GM21717 (cell line): ENCODE measurements around the gene ULBP2.

ENCODE experiments used
- ATAC-seq: cut with Tn5 transposase; IDR thresholded peaks from one replicate; pipeline ENCODE4 v1.9.1; 2021; ENCODE audit warnings: mild to moderate bottlenecking, moderate library complexity; ENCODE audit not compliant: unreplicated experiment

The ULBP2 gene, protein sequence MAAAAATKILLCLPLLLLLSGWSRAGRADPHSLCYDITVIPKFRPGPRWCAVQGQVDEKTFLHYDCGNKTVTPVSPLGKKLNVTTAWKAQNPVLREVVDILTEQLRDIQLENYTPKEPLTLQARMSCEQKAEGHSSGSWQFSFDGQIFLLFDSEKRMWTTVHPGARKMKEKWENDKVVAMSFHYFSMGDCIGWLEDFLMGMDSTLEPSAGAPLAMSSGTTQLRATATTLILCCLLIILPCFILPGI

DNA sequence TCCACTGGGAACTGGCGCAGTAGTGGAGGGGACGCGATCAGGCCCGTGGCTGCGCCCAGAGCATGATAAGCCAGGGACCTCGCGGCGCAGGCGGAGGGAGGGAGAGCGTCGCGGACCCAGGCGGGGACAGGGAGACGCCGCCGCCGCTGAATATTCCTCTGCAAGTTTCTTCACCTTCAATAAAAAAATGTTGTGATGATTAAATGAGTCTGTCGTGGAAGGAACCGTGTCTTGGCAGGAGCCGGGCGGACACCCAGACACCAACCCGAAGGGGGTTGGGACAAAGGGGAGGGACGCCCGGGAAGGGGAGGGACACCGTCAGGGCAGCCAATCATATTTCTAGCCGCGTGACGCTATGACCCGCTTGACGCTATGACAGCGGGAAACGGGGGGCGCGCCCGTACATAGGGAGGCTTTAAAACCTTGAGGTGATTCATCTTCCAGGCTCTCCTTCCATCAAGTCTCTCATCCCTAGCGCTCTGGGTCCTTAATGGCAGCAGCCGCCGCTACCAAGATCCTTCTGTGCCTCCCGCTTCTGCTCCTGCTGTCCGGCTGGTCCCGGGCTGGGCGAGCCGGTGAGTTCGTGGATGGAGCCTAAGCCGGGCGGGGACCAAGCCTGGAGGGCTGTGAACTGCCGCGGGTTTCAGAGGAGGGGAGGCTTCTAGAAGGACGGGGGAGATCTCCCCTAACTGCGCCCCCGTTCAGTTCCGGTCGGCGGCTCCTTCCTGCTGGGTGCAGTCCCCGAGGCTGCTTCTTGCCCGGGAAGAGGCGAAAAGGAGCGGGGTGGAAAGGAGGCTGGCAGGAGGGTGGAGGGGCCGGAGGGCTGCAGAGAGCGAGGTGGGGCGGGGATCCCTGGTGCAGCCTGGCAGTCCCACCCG is at the start of gene ULBP2:
TSS of gene ULBP2 (plus strand) at position 432 of the 878 bp plus-strand sequence. CDS start at position 491, 59 bp downstream.
- no peak for ATAC-seq

DNA sequence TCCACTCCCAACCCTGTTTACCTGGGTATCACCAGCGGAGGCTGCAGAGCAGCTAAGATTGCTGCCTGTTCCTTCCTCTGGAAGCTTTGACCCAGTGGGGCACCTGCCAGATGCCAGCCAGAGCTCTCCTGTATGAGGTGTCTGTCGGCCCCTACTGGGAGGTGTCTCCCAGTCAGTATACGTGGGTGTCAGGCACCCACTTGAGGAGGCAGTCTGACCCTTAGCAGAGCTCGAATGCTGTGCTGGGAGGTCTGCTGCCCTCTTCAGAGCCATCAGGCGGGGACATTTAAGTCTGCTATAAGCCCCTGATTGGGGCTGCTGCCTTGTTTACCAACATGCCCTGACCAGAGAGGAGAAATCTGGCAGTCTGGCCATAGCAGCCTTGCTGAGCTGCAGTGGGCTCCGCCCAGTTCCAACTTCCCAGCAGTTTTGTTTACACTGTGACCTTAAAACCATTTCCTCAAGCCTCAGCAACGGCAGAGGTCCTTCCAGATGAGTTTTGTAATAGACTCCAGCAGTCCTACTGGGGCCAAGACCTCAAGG is 46.7 kb upstream of the ULBP2 start:
- ATAC-seq = no peak

DNA sequence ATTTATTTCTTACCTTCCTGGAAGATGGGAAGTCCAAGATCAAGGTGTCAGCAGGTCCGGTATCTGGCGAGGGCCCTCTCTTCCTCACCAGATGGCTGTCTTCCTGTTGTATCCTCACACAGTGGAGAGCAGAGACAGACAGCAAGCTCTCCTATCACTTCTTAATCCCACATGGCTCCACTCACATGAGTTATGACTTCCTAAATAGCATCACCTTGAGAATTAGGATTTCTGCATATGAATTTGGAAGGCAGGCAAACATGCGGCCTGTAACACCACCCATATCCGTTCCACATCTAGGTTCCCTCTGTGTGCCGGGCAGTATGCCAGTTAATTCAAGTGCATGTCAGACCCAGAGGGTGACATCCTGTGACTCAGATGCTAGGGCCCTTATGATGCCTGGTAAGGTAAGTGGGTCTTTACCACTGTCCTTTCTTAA is 46.0 kb upstream of the ULBP2 start:
- no peak for ATAC-seq

DNA sequence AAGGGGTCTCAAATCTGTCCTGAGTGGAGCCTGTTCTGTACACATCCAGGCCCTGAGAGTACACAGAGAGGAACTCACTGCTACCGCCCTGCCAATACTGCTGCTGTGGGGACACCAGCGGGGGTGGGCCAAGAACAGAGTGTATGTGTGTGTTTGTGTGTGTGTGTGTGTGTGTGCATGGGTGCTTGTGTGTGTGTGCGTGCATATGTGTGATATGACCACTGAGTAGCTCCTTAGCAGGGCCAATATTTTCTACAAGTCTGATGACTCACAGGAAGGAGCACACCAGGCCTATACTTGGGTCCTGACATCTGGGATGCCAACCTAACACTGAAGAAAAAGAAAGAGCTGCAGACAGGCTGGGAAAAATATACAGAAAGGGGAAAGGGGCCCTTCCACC is 45.3 kb upstream of the ULBP2 start:
- no peak for ATAC-seq

DNA sequence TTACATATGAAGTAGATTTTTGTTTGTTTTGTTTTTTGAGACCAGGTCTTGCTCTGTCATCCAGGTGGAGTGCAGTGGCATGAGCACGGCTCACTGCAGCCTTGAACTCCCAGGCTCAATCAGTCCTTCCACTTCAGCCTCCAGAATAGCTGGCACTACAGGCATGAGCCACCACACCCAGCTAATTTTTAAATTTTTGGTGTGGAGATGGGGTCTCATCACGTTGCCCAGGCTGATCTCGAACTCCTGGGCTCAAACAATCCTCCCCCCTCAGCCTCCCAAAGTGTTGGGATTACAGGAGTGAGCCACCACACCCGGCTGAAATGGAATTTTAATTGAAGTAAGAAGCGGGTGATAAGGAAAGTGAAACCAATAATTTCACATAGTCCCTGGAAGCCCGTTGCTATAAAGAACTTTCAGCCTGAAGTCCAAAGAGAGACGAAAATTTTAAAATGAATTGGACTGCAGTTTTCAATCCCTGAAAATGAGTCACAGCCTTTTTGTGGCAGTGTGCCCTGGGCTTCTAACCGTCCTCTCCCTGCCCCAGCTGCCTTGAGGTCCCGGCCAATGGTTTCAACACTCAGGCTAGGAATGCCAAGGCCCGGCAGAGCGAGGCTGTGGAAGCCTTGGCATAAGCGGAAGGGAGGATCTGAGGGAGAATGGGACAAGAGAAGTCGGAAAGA is 44.7 kb upstream of the ULBP2 start:
- ATAC-seq = no peak

DNA sequence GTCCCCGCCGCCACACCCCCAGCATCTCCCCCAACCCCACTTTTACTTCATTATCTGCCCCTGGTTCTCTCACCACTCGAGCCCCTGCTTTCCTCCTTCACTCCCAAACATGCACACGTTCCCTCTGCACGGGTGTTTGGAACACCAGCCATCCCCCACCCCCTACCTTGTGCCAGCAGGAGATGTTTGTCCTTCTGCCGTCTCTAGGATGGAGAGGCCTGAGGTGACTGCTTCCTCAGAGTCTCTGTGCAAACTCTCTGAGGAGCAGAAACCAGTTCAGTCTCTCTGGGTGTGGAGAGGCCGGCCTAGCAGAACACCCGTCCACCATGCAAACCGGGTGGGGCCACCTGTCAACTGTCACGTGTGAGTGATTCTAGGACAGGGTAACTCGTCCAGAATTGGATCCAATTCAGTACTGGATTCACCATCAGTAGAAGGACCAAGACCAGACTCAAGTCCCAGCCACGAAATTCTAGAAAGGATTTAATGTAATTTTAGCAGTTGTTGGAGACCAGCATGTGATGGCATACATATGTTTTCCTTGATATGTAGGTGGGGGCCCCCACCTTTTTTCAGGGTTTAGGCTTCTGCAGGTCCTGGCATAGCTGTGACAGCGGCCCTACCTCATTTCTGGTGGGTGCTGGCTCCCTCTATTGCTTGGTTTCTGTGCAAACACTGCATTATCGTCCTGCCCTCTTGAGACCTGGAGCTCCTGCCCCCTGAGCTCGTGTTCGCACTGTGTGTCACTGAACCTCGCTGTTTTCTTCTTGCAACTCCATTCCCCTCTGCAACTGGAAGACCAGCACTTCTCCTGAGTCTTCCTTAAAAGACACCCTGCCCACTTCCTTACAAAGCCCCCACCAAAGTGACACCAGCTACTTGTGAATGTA is 43.7 kb upstream of the ULBP2 start, which contains the start of gene RAET1E:
TSS of gene RAET1E (minus strand) at position 259 of the 890 bp plus-strand sequence. CDS start 7,212 bp downstream, outside the sequence.
- ATAC-seq = no peak

DNA sequence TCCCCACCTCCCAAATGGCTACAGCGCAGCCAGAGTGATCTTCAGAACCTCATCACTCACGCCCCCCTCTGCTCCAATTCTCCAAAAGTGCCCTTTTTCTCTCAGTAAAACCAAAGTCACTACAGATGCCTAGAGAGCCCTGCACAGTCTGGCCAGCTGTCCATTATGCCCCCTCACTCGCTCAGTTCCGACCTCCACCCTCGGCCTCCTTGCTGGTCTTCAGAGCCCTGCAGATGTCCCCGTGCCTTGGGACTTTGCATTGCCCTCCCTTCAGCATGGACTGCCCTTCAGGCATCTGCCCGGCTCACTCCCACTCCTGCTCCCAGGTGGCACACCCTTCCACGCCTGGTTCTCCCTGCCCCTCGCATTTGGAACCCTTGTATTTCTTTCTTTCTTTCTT is 42.8 kb upstream of the ULBP2 start:
- ATAC-seq = no peak

DNA sequence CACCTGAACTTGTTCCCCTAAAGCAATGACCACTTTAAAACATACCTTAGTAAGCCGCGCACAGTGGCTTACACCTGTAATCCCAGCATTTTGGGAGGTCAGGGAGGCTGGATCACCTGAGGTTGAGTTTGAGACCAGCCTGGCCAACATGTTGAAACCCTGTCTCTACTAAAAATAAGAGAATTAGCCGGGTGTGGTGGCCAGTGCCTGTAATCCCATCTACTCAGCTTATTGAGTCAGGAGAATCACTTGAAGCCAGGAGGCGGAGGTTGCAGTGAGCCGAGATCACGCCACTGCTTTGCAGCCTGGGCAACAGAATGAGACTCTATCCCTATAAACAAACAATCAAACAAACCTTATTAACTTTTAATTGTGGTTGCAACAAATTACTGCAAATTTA is 42.3 kb upstream of the ULBP2 start:
- ATAC-seq = no peak

DNA sequence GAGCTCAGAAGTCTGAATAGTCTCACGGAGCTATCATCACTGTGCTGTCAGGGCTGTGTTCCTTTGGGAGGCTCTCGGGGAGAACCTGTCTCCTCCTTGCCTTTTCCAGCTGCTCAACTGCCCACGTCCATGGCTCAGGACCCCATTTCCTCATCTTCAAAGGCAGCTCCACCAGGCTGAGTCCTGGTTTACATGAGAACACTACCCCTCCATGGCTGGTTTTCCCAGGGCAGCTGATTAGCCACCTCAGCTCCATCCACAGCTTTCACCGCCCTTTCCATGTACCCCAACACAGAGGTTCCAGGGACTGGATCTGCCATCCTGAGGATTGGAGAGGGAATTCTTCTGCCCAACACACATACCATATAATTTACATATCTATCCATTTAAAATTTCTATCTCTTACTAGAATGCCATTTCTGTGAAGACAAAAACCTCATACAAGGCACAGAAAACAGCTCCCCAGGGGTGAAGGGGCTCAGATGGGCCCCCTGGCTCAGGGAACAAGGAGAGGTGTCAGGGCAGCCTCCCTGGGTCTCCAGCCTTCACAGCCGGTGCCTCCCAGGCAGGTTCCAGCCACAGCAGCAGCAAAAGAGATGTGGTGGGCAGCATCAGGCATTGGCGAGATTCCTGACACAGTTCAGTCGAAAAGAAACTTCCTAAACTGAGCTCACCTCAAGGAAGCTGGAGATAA is 41.7 kb upstream of the ULBP2 start:
- ATAC-seq = no peak

DNA sequence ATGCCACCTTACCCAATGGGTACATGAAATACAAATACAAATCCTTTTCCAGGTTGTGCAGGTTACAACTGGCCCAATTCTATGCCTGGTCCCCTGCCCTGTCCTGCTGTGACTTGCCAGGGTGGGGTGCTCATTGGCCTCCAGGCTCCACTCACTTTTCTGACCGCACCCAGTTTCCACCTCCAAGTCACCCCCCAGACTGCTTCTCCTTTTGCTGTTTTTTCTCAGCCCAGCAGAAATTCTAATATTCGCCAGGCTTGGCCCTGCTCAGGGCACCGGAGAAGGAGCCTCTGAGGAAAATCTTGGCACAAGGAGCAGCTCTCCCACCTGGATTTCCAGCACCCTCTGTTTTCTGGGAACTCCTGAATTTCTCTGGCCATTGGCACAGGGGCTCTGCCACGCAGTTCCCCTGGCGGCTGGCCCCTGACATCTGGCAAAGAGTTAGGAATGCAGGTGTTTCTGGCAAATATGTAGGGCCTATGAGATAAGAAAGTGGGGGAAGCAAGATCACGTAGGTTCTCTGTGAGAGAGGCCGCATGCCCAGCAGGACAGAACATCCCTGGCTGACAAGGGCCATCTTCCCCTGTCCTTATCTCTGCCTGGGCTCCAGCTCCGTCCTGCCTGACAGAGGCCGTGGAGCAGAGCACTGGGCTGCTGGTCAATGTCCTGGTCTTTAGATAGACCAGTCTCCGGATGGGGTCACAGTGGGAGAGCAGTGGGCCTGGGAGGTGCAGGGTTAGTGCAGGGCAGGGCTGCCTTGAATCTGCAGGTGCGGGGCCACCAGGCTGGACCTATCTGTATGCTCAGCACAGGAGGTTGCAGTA is 41.0 kb upstream of the ULBP2 start:
- no peak for ATAC-seq

DNA sequence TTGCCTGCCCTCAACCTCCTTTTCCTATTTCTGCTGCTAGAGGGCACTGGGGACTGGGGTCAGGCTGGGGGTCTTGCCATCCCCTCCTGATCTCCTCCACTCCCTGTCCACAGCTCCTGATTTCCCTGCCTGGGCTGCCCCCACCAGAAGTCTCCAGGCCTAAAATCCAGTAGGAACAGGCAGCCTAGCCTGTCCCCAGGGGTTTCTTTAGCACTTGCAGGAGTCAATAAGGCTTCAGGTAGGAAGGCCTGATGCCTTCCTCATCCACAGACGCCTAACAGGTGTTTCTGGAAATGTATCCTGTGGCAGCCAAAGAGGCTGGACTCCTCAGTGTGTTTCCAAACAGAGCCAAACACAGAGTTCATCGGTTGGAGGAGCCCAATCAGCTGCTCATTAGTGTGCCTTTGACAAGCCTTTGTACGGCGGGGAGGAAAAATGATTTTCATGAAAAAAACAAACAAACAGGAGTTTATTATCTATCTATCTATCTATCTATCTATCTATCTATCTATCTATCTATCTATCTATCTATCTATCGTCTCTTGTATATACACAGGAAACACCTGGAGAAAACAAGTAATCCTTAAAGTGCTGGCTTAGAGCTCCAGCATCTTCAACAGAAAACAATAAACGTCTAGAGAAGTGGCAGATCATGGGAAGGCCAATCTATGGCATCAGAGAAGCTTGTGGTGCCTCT is 40.2 kb upstream of the ULBP2 start:
- no peak for ATAC-seq

DNA sequence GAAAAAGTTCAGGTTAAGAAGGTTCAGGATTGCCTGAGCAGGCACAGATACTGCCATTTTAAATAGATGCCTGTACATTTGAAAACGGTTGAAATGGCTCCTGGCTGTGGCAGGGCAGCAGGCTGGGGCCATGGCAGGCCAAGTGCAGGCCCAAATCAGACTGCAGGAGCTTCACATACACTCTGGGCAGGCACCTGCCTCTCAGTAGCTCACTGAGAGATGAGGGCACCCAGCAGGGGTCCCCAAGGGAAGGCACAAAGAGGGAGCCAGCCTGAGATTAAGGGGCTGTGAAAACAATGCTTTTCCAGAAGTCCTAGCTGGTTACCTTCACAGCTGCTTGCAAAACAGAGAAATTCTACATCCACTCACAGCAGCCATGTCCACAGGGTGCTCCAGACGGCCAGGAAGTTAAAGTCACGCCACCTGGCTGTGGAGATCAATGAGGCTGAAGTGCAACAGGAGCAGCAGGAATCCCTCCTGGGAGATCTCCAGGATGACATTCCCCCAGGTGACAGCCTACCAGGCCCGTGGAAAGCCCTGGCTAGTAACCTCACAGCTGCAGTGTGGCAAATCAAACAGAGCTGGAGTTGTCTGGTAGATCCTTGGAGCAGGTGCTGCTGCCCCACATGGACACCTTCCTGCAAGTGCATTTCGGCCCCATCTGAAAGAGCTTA is 37.7 kb upstream of the ULBP2 start:
- no peak for ATAC-seq

DNA sequence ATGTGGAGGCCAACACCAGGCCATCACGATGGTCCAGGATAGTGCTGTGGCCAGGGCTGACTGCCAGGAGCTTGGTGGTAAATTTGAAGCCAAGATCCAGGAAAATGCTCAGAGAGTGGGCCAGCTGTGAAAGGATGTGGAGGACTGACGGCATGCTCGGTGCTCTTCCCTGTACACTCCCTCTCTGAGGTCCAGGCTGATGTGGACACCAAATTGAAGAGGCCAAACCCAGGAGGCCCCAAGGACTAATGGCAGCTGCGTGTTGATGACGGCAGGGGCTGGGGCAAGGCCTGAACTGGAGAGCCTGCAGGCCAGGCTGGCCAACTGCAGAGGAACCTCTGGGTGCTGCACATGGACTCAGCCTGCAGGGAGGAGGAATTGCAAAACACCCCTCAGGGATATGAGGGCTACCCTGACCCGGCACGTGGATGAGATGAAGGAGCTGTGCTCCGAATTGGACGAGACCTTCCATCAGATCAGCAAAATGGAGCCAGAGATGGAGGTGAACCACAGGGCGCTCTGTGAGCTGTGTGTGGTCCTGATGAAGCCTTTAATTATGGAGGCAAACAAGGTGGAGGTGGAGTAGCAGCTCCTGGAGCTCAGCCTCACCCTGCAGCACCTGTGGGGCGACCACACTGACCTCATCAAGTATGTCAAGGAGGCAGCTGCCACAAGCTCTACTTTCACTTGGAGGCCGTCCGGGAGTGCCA is 37.0 kb upstream of the ULBP2 start:
- ATAC-seq = no peak

DNA sequence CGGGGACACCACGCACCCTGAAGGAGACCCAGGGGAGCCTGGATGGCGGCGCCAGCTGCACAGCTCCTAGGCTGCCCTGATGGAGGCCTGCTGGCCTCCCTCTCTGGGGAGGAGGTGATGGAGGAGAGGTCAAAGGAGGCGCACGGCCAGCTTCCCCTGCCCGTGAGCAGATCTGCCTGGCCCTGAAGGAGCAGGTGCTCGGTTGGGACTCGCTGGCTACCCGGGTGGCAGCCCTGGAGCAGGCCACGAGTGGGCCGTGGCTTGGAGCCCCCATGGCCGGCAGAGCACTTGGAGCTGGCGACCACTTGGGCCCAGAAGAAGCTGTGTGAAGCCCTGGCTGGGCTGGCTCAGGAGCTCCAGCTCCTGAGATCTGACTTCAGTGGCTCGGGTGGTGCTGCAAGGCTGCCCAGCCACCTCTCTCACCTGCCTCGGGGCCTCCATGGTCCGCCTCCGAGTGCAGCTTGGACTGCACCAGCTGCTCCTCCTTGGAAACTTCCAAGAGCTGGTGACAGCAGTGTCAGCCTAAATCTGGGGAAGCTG is 36.4 kb upstream of the ULBP2 start:
- ATAC-seq = no peak

DNA sequence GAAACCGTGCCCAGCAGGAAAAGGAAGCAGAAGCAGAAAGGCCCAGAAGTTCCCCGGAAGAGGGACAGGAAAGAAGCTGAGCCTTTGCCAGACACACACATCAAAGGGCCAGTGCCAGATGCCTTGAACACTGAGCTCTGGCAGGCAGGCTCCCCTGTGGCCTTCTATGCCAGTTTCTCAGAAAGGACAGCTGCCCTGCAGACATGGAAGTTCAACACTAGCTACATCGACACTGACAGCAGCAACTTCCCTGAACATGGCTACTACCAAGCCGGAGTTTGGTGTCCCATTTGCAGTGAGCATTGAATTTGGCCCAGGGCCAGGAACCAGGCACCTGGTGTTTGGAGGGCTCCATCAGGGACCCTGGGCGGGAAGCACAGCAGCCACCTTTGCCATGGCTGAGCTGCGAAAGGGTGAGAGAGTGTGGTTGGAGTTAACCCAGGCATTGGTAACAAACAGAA is 35.9 kb upstream of the ULBP2 start:
- ATAC-seq = no peak

DNA sequence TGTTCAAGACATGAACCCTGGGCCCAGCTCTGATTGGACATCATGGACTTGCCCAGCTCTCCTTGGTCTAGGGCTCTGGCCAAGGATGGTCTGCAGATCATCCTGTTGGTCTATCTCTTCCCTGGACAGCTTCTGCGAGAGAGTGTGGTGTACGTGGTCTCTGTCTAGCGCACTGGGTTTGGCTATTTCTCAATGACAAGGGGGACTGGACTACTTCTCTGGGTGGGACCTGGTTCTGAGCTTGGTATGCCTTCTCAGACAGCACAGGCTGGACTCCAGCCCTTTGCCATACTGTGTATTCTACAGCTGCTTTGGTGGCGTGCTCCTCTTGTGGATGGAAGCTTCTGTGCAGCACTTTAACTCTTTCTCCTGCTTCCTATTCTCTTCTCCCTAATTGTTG is 35.4 kb upstream of the ULBP2 start:
- no peak for ATAC-seq

DNA sequence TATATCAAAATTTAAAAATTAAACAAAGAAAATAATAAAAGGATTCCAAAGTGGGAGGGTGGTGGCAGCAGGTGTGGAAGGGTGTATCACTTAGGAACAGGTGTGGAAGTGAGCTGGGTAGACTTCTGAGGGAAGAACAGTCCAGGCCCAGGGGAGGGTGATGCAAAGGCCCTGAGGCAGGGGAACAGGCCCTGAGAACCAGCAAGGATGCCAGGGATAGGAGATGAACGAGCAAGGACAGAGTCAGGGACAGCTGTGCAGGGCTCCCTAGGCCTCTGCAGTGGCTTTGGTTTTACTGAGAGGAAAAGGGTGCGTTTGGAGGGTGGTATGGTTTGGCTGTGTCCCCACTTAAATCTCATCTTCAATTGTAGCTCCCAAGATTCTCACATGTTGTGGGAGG is 34.5 kb upstream of the ULBP2 start:
- ATAC-seq = no peak
